K562 (cell line): Measurements from ENCODE around the gene CMPK1. TPM values are rescaled to one million over a fixed set of nuclear protein-coding genes. Genes with fewer than 3 reads are reported as not detected.

Source experiments
- ATAC-seq: fragments of 200-7000 bp; cut with Tn5 transposase; 3 replicates; pipeline ENCODE4 v1.9.1; 2020; ENCODE audit warnings: moderate library complexity
- BruUV-seq: library from RNA; stranded (reverse); fragments of 400-500 nt; replicated peaks from 2 replicates; lab custom pipeline; 2021; lab: Mats Ljungman, UMichigan
- CTCF ChIA-PET: fragments of 300-600 bp; formaldehyde crosslinking; extraction: SDS; loops from one replicate; lab custom pipeline; 2021; ENCODE audit warnings: low intra/inter-chr PET ratio; lab: Yijun Ruan, JAX
- POLR2A ChIA-PET: fragments of 300-600, 350-650 bp; sonication (Branson Sonifier 250); formaldehyde crosslinking; extraction: SDS; loops from one replicate; lab custom pipeline; 2021; ENCODE audit warnings: antibody characterized with exemption, inconsistent platforms; lab: Yijun Ruan, JAX
- DNase-seq, 4 experiments: peaks; one replicate each; pipeline versions ENCODE4 v3.0.0 to v3.0.0-alpha.2; 2011 to 2018; ENCODE audit warnings: low spot score in 3 of 4, mixed read lengths in 3 of 4; ENCODE audit errors: extremely low read depth in 1 of 4
- FAIRE-seq: peaks from 2 replicates; lab custom pipeline; 2011; peaks lifted over from hg19 to GRCh38; lab: Jason Lieb, UNC
- H2AFZ ChIP-seq: 2 replicates; pipeline ENCODE4 v1.6.0; 2011; ENCODE audit warnings: low read depth, low read length, control low read depth, inconsistent platforms
- H3K27ac ChIP-seq: fragments of 200-600 bp; 3 replicates; pipeline ENCODE4 v1.8.0; 2011; ENCODE audit warnings: low read depth, mild to moderate bottlenecking, control low read depth, inconsistent platforms, low read length, moderate library complexity, mixed read lengths; ENCODE audit errors: extremely low read depth
- H3K27me3 ChIP-seq, 2 experiments: fragments of 300-600 bp in 1 of 2; 2 replicates in 1 of 2; 3 replicates in 1 of 2; pipeline versions ENCODE4 v1.6.0 to v1.8.0; 2011; ENCODE audit warnings: inconsistent platforms in 2 of 2, low read length in 2 of 2, mild to moderate bottlenecking in 1 of 2, mixed read lengths in 1 of 2, moderate library complexity in 1 of 2; ENCODE audit not compliant: control insufficient read depth in 2 of 2, insufficient read depth in 2 of 2
- H3K36me3 ChIP-seq: fragments of 300-600 bp; 3 replicates; pipeline ENCODE4 v1.8.0; 2011; ENCODE audit warnings: mild to moderate bottlenecking, low read length, inconsistent platforms; ENCODE audit not compliant: control insufficient read depth, insufficient read depth
- H3K4me1 ChIP-seq, 2 experiments: fragments of 200-600 bp in 1 of 2; replicated peaks in 1 of 2; 2 replicates in 1 of 2; 3 replicates in 1 of 2; pipeline versions ENCODE4 v1.5.1 to v1.8.0; 2011; ENCODE audit warnings: inconsistent platforms in 2 of 2, low read length in 2 of 2, mild to moderate bottlenecking in 1 of 2, mixed read lengths in 1 of 2, moderate library complexity in 1 of 2; ENCODE audit not compliant: control insufficient read depth in 2 of 2, insufficient read depth in 2 of 2
- H3K4me2 ChIP-seq: 2 replicates; pipeline ENCODE4 v1.6.1; 2011; ENCODE audit warnings: low read length, control low read depth, inconsistent platforms, mixed read lengths; ENCODE audit not compliant: insufficient read depth
- H3K4me3 ChIP-seq: fragments of 200-600 bp; sonication (generic), shearing (Covaris generic); 2 replicates; pipeline ENCODE4 v1.5.1; 2016; ENCODE audit warnings: control low read depth, inconsistent platforms
- H3K79me2 ChIP-seq: fragments of 200-600 bp; 3 replicates; pipeline ENCODE4 v1.8.0; 2011; ENCODE audit warnings: low read length, inconsistent platforms; ENCODE audit not compliant: control insufficient read depth, insufficient read depth
- H3K9ac ChIP-seq, 2 experiments: 2 replicates each; pipeline versions ENCODE4 v1.6.0 to v1.6.1; 2011; ENCODE audit warnings: low read depth in 2 of 2, low read length in 2 of 2, control low read depth in 1 of 2, inconsistent platforms in 1 of 2, mild to moderate bottlenecking in 1 of 2, mixed read lengths in 1 of 2; ENCODE audit not compliant: insufficient read depth in 1 of 2
- H3K9me1 ChIP-seq: one replicate; pipeline ENCODE4 v1.6.0; 2011; ENCODE audit warnings: inconsistent platforms, mild to moderate bottlenecking, low read length, moderate library complexity; ENCODE audit not compliant: control insufficient read depth, insufficient read depth
- H3K9me3 ChIP-seq: replicated peaks from 2 replicates; pipeline ENCODE4 v1.5.1; 2011; ENCODE audit warnings: low read depth, low read length, inconsistent platforms; ENCODE audit not compliant: control insufficient read depth, insufficient read depth
- H4K20me1 ChIP-seq: replicated peaks from 2 replicates; pipeline ENCODE4 v1.6.1; 2011; ENCODE audit warnings: low read length, inconsistent platforms, mixed read lengths; ENCODE audit not compliant: control insufficient read depth, insufficient read depth
- EHMT2 ChIP-seq: fragments of 450-650 bp; IDR thresholded peaks from 2 replicates; pipeline ENCODE4 v1.6.1; 2018; ENCODE audit warnings: antibody characterized with exemption
- ELF4 ChIP-seq: fragments of 450-650 bp; formaldehyde crosslinking; IDR thresholded peaks from 2 replicates; pipeline ENCODE4 v1.4.0; 2022; ENCODE audit warnings: missing genetic modification characterization
- GATA2 ChIP-seq: sonication (generic); formaldehyde crosslinking; IDR thresholded peaks from 2 replicates; pipeline ENCODE4 v1.4.0; 2020; ENCODE audit warnings: mild to moderate bottlenecking, missing genetic modification reagents
- MEF2A ChIP-seq: IDR thresholded peaks from 2 replicates; pipeline ENCODE4 v1.6.1; 2011; ENCODE audit warnings: low read depth, mild to moderate bottlenecking, low read length, moderate library complexity; ENCODE audit not compliant: control insufficient read depth
- MYBL2 ChIP-seq, 2 experiments: fragments of 450-650 bp in 1 of 2; sonication (generic) in 1 of 2; formaldehyde crosslinking in 1 of 2; IDR thresholded peaks; 2 replicates each; pipeline versions ENCODE4 v1.6.1 to v1.8.1; 2017 to 2022; ENCODE audit warnings: borderline replicate concordance in 1 of 2, inconsistent platforms in 1 of 2, low read depth in 1 of 2, mild to moderate bottlenecking in 1 of 2, missing genetic modification reagents in 1 of 2, moderate library complexity in 1 of 2
- RAD21 ChIP-seq, 2 experiments: fragments of 250-450 bp in 1 of 2; fragments of 450-650 bp in 1 of 2; sonication (Bioruptor Pico) in 1 of 2; formaldehyde crosslinking in 1 of 2; IDR thresholded peaks in 1 of 2; conservative IDR thresholded peaks in 1 of 2; 2 replicates each; pipeline versions ENCODE4 v1.4.0 to v1.8.0; 2020 to 2022; ENCODE audit warnings: mild to moderate bottlenecking in 2 of 2, moderate library complexity in 1 of 2
- SMARCA4 ChIP-seq: fragments of 450-650 bp; IDR thresholded peaks from 2 replicates; pipeline ENCODE4 v1.6.1; 2016
- SMARCE1 ChIP-seq: fragments of 450-650 bp; IDR thresholded peaks from 2 replicates; pipeline ENCODE4 v1.7.1; 2016; ENCODE audit warnings: mild to moderate bottlenecking
- TAL1 ChIP-seq: fragments of 450-650 bp; IDR thresholded peaks from 2 replicates; pipeline ENCODE4 v1.6.1; 2016; ENCODE audit warnings: mild to moderate bottlenecking
- TCF3 ChIP-seq: sonication (generic); formaldehyde crosslinking; IDR thresholded peaks from 2 replicates; pipeline ENCODE4 v1.4.0; 2020; ENCODE audit warnings: mild to moderate bottlenecking, missing genetic modification reagents
- XRCC5 ChIP-seq: fragments of 200-400 bp; formaldehyde crosslinking; IDR thresholded peaks from 2 replicates; pipeline ENCODE4 v1.6.1; 2017; ENCODE audit warnings: low read depth, mild to moderate bottlenecking, low read length
- ZNF445 ChIP-seq: fragments of 250-450 bp; sonication (Bioruptor Pico); IDR thresholded peaks from 2 replicates; pipeline ENCODE4 v1.4.0; 2020; ENCODE audit warnings: low read depth, mild to moderate bottlenecking, moderate library complexity
- WGBS: fragments of 100-300 bp; shearing (Covaris generic); methylation state at CpG from one replicate; pipeline ENCODE4 v1.1.6; 2016; ENCODE audit warnings: low coverage, mixed read lengths; ENCODE audit not compliant: insufficient coverage; ENCODE audit errors: missing lambda C conversion rate; 5-methylcytosine and 5-hydroxymethylcytosine counted together
- in situ Hi-C: fragments of 300-500 bp; cut with MboI; formaldehyde crosslinking; loops from 4 replicates; pipeline ENCODE4 v1.15.0; 2018; ENCODE audit warnings: inconsistent platforms, mixed read lengths
- intact Hi-C: fragments of 100-400 bp; cut with micrococcal nuclease; formaldehyde crosslinking; loops from 2 replicates; pipeline ENCODE4 v1.14.2; 2022
- polyA plus RNA-seq, 8 experiments: library from polyadenylated mRNA; depleted of rRNA in 4 of 8; stranded (reverse) in 5 of 8; unstranded in 3 of 8; fragments of >200 nt; fragmentation: Nextera tagmentation in 2 of 8; fragmentation: Illumina TruSeq in 1 of 8; extraction: Ambion mirVana in 2 of 8; extraction: Trizol in 1 of 8; gene quantifications; 2 replicates each; pipeline versions ENCODE4 v1.2.1 to v1.2.3, GENCODE V29; 2011 to 2014; ENCODE audit warnings: inconsistent platforms in 1 of 8, missing spikeins in 1 of 8
- total RNA-seq, 7 experiments: library from RNA; depleted of rRNA in 6 of 7; stranded (reverse); fragments of >200 nt in 6 of 7; fragmentation: Illumina TruSeq in 2 of 7; extraction: Trizol in 2 of 7; gene quantifications; 2 replicates each; pipeline versions ENCODE4 v1.2.1 to v1.2.3, GENCODE V29; 2011 to 2021; ENCODE audit warnings: low replicate concordance in 1 of 7
- TF ChIP-seq, protein P1 (sequence below): sonication (generic); formaldehyde crosslinking; IDR thresholded peaks from 2 replicates; pipeline ENCODE4 v1.8.1; 2023; ENCODE audit warnings: mild to moderate bottlenecking, missing genetic modification reagents
- TF ChIP-seq, protein P2 (sequence below): fragments of 150-350 bp; IDR thresholded peaks from 2 replicates; pipeline ENCODE4 v1.6.1; 2014; ENCODE audit warnings: low read depth, mild to moderate bottlenecking, low read length, borderline replicate concordance
- TF ChIP-seq, protein P3 (sequence below): fragments of 450-650 bp; formaldehyde crosslinking; conservative IDR thresholded peaks from 2 replicates; pipeline ENCODE4 v1.4.0; 2022; ENCODE audit warnings: mild to moderate bottlenecking, missing genetic modification characterization

CMPK1 gene
- total and polyA plus RNA-seq, 9 of the 15 experiments (the other 6 are each of a cell fraction or from before 2014, with no cell fraction given), result 54.5 to 197 (median 116) TPM

- in situ Hi-C loops, result loop anchor here (10.0 kb wide), 1 partner anchor 250 kb away; no protein-coding TSS in a partner anchor
- intact Hi-C loops, result loop anchor here (1.0 kb wide), 2 partner anchors 36 to 245 kb away; no protein-coding TSS in a partner anchor
- 11% methylated on average over 6 of the region's 6 CpGs for WGBS
- no peak for TF ChIP-seq MYBL2 (IDR thresholded peaks at IDR 0.05; ENCODE audit: low read depth)
- TF ChIP-seq MYBL2 (CRISPR knock-in tag; IDR thresholded peaks at IDR 0.05; ENCODE audit: borderline replicate concordance), result no peak
- TF ChIP-seq XRCC5, result 0 out of 2 replicates have a peak, but pooled peaks have one; percentile 42
- peak; percentile 87 for TF ChIP-seq MEF2A
- peak; percentile 43; the same call in 1 of the 2 replicates for TF ChIP-seq SMARCE1
- peak; percentile 48; the same call in 1 of the 2 replicates for TF ChIP-seq SMARCA4
- TF ChIP-seq RAD21 (CRISPR knock-in tag; conservative IDR thresholded peaks at IDR 0.05 in 1 of 2, IDR thresholded peaks at IDR 0.05 in 1 of 2), result peak; percentile 49 to 74; a peak in 3 of 4 replicates
- peak; percentile 79 for TF ChIP-seq GATA2 (CRISPR knock-in tag)
- TF ChIP-seq ELF4 (CRISPR knock-in tag), result 0 out of 2 replicates have a peak, but pooled peaks have one; percentile 29
- 0 out of 2 replicates have a peak, but pooled peaks have one; percentile 6 for TF ChIP-seq EHMT2
- TF ChIP-seq ZNF445 (CRISPR knock-in tag), result no peak
- TF ChIP-seq, protein P1, sequence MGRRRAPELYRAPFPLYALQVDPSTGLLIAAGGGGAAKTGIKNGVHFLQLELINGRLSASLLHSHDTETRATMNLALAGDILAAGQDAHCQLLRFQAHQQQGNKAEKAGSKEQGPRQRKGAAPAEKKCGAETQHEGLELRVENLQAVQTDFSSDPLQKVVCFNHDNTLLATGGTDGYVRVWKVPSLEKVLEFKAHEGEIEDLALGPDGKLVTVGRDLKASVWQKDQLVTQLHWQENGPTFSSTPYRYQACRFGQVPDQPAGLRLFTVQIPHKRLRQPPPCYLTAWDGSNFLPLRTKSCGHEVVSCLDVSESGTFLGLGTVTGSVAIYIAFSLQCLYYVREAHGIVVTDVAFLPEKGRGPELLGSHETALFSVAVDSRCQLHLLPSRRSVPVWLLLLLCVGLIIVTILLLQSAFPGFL (CRISPR knock-in tag), result no peak
- 0 out of 2 replicates have a peak, but pooled peaks have one; percentile 10 for TF ChIP-seq TAL1
- TF ChIP-seq, protein P2, sequence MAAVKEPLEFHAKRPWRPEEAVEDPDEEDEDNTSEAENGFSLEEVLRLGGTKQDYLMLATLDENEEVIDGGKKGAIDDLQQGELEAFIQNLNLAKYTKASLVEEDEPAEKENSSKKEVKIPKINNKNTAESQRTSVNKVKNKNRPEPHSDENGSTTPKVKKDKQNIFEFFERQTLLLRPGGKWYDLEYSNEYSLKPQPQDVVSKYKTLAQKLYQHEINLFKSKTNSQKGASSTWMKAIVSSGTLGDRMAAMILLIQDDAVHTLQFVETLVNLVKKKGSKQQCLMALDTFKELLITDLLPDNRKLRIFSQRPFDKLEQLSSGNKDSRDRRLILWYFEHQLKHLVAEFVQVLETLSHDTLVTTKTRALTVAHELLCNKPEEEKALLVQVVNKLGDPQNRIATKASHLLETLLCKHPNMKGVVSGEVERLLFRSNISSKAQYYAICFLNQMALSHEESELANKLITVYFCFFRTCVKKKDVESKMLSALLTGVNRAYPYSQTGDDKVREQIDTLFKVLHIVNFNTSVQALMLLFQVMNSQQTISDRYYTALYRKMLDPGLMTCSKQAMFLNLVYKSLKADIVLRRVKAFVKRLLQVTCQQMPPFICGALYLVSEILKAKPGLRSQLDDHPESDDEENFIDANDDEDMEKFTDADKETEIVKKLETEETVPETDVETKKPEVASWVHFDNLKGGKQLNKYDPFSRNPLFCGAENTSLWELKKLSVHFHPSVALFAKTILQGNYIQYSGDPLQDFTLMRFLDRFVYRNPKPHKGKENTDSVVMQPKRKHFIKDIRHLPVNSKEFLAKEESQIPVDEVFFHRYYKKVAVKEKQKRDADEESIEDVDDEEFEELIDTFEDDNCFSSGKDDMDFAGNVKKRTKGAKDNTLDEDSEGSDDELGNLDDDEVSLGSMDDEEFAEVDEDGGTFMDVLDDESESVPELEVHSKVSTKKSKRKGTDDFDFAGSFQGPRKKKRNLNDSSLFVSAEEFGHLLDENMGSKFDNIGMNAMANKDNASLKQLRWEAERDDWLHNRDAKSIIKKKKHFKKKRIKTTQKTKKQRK, result no peak
- no peak for TF ChIP-seq TCF3 (CRISPR knock-in tag)
- TF ChIP-seq, protein P3, sequence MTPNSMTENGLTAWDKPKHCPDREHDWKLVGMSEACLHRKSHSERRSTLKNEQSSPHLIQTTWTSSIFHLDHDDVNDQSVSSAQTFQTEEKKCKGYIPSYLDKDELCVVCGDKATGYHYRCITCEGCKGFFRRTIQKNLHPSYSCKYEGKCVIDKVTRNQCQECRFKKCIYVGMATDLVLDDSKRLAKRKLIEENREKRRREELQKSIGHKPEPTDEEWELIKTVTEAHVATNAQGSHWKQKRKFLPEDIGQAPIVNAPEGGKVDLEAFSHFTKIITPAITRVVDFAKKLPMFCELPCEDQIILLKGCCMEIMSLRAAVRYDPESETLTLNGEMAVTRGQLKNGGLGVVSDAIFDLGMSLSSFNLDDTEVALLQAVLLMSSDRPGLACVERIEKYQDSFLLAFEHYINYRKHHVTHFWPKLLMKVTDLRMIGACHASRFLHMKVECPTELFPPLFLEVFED (CRISPR knock-in tag), result 0 out of 2 replicates have a peak, but pooled peaks have one; percentile 31
Observed at GRCh38 chr1:47424336-47424982, 90.9 kb downstream of the CMPK1 start.

More at GRCh38 chr1:47424336-47424982, 90.9 kb downstream of the CMPK1 start:
- ChIA-PET CTCF (interaction anchor here (1.6 to 3.8 kb wide), 3 partner anchors 36 to 245 kb away, joined by 6 to 23 read pairs (median 17); no protein-coding TSS in a partner anchor), POLR2A (interaction anchor here (1.1 to 1.4 kb wide), 2 partner anchors 9 to 17 kb away, joined by 3 to 4 read pairs; no protein-coding TSS in a partner anchor)
- ATAC-seq (peak; percentile 66), DNase-seq (peak; percentile 55 to 77 (median 70)), FAIRE-seq (peak; percentile 79)
- Histone ChIP-seq H3K27me3 (peaks cover 18 to 31% of the 10 kb centered on the region in 2 experiments), H3K9me1 (no peaks in the 10 kb centered on the region), H2AFZ (no peak overlapping the region), H3K9ac (no peak overlapping the region), H3K4me1 (no peaks in the 10 kb centered on the region; a peak in 1 of 5 replicates), H3K27ac (no peak overlapping the region), H3K9me3 (no peaks in the 10 kb centered on the region), H4K20me1 (0 out of 2 replicates have a peak, but pooled peaks cover 3% of the 10 kb centered on the region), H3K4me2 (no peak overlapping the region), H3K79me2 (no peaks in the 10 kb centered on the region), H3K36me3 (no peaks in the 10 kb centered on the region), H3K4me3 (no peak overlapping the region)
- BruUV-seq, result no TSS peak
